Naive B cell (primary cell): ENCODE results near the gene ZNF343. TPM values are rescaled to one million over a fixed set of nuclear protein-coding genes. Genes with fewer than 3 reads are reported as not detected.

Experiments
- ATAC-seq, 2 donors: fragments of 150-1000 bp; cut with Tn5 transposase; 2 replicates each; pipeline ENCODE4 v1.10.0; 2021; ENCODE audit warnings: low read depth in 2 of 2, mild to moderate bottlenecking in 2 of 2, moderate library complexity in 2 of 2
- DNase-seq: peaks from one replicate; pipeline ENCODE4 v3.0.0; 2022
- H3K27ac Mint-ChIP-seq, 6 donors: one replicate each; pipeline ENCODE4 v1.8.0; 2020 to 2022; ENCODE audit warnings: mild to moderate bottlenecking in 6 of 6, mixed read lengths in 6 of 6, moderate library complexity in 5 of 6, inconsistent platforms in 2 of 6
- H3K27me3 Mint-ChIP-seq, 3 donors: one replicate each; pipeline ENCODE4 v1.8.0; 2021 to 2022; ENCODE audit warnings: mixed read lengths in 3 of 3, mild to moderate bottlenecking in 1 of 3
- H3K36me3 Mint-ChIP-seq, 2 donors: one replicate each; pipeline ENCODE4 v1.8.0; 2020 to 2022; ENCODE audit warnings: mixed read lengths in 2 of 2, inconsistent platforms in 1 of 2, mild to moderate bottlenecking in 1 of 2
- H3K4me1 Mint-ChIP-seq, 3 donors: one replicate each; pipeline ENCODE4 v1.8.0; 2020 to 2022; ENCODE audit warnings: mixed read lengths in 3 of 3, inconsistent platforms in 1 of 3, mild to moderate bottlenecking in 1 of 3, moderate library complexity in 1 of 3
- H3K4me3 Mint-ChIP-seq, 8 donors: one replicate each; pipeline ENCODE4 v1.8.0; 2020 to 2022; ENCODE audit warnings: mild to moderate bottlenecking in 8 of 8, mixed read lengths in 8 of 8, moderate library complexity in 8 of 8, inconsistent platforms in 2 of 8
- H3K9me3 Mint-ChIP-seq, 7 donors: one replicate each; pipeline ENCODE4 v1.8.0; 2020 to 2022; ENCODE audit warnings: mixed read lengths in 7 of 7, mild to moderate bottlenecking in 5 of 7, inconsistent platforms in 2 of 7, moderate library complexity in 1 of 7
- polyA plus RNA-seq, 6 donors: library from polyadenylated mRNA; unstranded; fragments of 300-500 nt; fragmentation: Illumina TruSeq; gene quantifications; one replicate each; pipeline ENCODE4 v1.2.3, GENCODE V29; 2021; ENCODE audit warnings: low read depth in 6 of 6

ZNF343 gene
- polyA plus RNA-seq, 6 donors from 2014 or later, result 4.6 to 13.8 (median 7.3) TPM; not detected in 1

- no peak for DNase-seq
- Mint-ChIP-seq H3K27ac (no peak overlapping the region), H3K36me3 (peaks cover 24 to 27% of the 10 kb centered on the region in 2 donors)
These were observed 31.7 kb downstream of the ZNF343 start for GRCh38 chr20:2476742-2477615.

GRCh38 chr20:2475850-2476741 lies 32.6 kb downstream of the ZNF343 start:
- no peak for ATAC-seq
- H3K4me1 Mint-ChIP-seq, result peaks cover 2 to 6% (median 3%) of the 10 kb centered on the region in 3 donors
- no peak for DNase-seq
- peaks cover 0 to 8% (median 6%) of the 10 kb centered on the region in 7 donors for H3K9me3 Mint-ChIP-seq
- H3K4me3 Mint-ChIP-seq, result no peak overlapping the region
- no peak overlapping the region for H3K27ac Mint-ChIP-seq
- no peaks in the 10 kb centered on the region for H3K27me3 Mint-ChIP-seq
- H3K36me3 Mint-ChIP-seq, result peaks cover 18 to 19% of the 10 kb centered on the region in 2 donors

More at GRCh38 chr20:2476742-2477615, 31.7 kb downstream of the ZNF343 start:
- peaks cover 0 to 5% (median 4%) of the 10 kb centered on the region in 3 donors for H3K4me1 Mint-ChIP-seq
- ATAC-seq, result no peak
- no peaks in the 10 kb centered on the region for H3K27me3 Mint-ChIP-seq
- peaks cover 0 to 10% (median 6%) of the 10 kb centered on the region in 7 donors for H3K9me3 Mint-ChIP-seq
- no peak overlapping the region for H3K4me3 Mint-ChIP-seq

GRCh38 chr20:2473516-2473915 lies 35.2 kb downstream of the ZNF343 start:
- H3K27me3 Mint-ChIP-seq, result no peaks in the 10 kb centered on the region
- DNase-seq, result no peak
- peaks cover 18 to 29% (median 23%) of the 10 kb centered on the region in 3 donors for H3K4me1 Mint-ChIP-seq
- peaks cover 0 to 4% (median 0%) of the 10 kb centered on the region in 7 donors for H3K9me3 Mint-ChIP-seq
- H3K4me3 Mint-ChIP-seq, result peak overlapping the region in 1 of 8 donors; percentile 16
- peaks cover 0 to 19% of the 10 kb centered on the region in 2 donors for H3K36me3 Mint-ChIP-seq
- no peak overlapping the region for H3K27ac Mint-ChIP-seq
- no peak for ATAC-seq

- Mint-ChIP-seq H3K36me3 (peaks cover 8 to 26% of the 10 kb centered on the region in 2 donors), H3K27me3 (no peaks in the 10 kb centered on the region), H3K4me1 (peaks cover 32 to 42% (median 42%) of the 10 kb centered on the region in 3 donors), H3K9me3 (peaks cover 0 to 4% (median 0%) of the 10 kb centered on the region in 7 donors), H3K4me3 (peak within 1 kb of the TSS; percentile 98 to 100 (median 100)), H3K27ac (peak within 1 kb of the TSS; percentile 98 to 100 (median 99))
- peak; percentile 90 to 91 for ATAC-seq
- DNase-seq, result peak; percentile 96
These were observed 38.1 kb downstream of the ZNF343 start, which contains the start of gene SNRPB for GRCh38 chr20:2470423-2471193. Gene SNRPB (minus strand): TSS chr20:2470789. CDS start chr20:2470690, 99 bp downstream.

- DNase-seq, result peak; percentile 63
- Mint-ChIP-seq H3K4me1 (peaks cover 33 to 47% (median 46%) of the 10 kb centered on the region in 3 donors), H3K4me3 (peak overlapping the region; percentile 98 to 100 (median 100)), H3K27me3 (no peaks in the 10 kb centered on the region), H3K9me3 (peaks cover 0 to 4% (median 0%) of the 10 kb centered on the region in 7 donors), H3K27ac (peak overlapping the region; percentile 98 to 100 (median 99)), H3K36me3 (peaks cover 13 to 31% of the 10 kb centered on the region in 2 donors)
- peak; percentile 55 to 63 for ATAC-seq
These were observed 38.7 kb downstream of the ZNF343 start for GRCh38 chr20:2469991-2470422.

GRCh38 chr20:2468581-2469407 lies 39.9 kb downstream of the ZNF343 start:
- H3K4me3 Mint-ChIP-seq, result peak overlapping the region in 7 of 8 donors; percentile 16 to 100 (median 100)
- no peak for ATAC-seq
- H3K4me1 Mint-ChIP-seq, result peaks cover 33 to 47% (median 43%) of the 10 kb centered on the region in 3 donors
- no peaks in the 10 kb centered on the region for H3K27me3 Mint-ChIP-seq
- peaks cover 0 to 4% (median 0%) of the 10 kb centered on the region in 7 donors for H3K9me3 Mint-ChIP-seq
- DNase-seq, result no peak
- peak overlapping the region in 2 of 6 donors; percentile 98 to 99 for H3K27ac Mint-ChIP-seq
- H3K36me3 Mint-ChIP-seq, result peaks cover 13 to 31% of the 10 kb centered on the region in 2 donors

GRCh38 chr20:2467412-2467811 lies 41.3 kb downstream of the ZNF343 start:
- H3K4me1 Mint-ChIP-seq, result peaks cover 33 to 47% (median 41%) of the 10 kb centered on the region in 3 donors
- DNase-seq (no peak), ATAC-seq (no peak)
- H3K9me3 Mint-ChIP-seq, result peaks cover 0 to 4% (median 0%) of the 10 kb centered on the region in 7 donors
- peak overlapping the region in 2 of 6 donors; percentile 64 to 84 for H3K27ac Mint-ChIP-seq
- H3K27me3 Mint-ChIP-seq, result no peaks in the 10 kb centered on the region
- H3K36me3 Mint-ChIP-seq, result peaks cover 20 to 39% of the 10 kb centered on the region in 2 donors
- H3K4me3 Mint-ChIP-seq, result peak overlapping the region in 3 of 8 donors; percentile 1 to 98 (median 2)

GRCh38 chr20:2465100-2465499 lies 43.6 kb downstream of the ZNF343 start:
- DNase-seq, result peak; percentile 18
- Mint-ChIP-seq H3K4me3 (no peak overlapping the region), H3K36me3 (peaks cover 30 to 55% of the 10 kb centered on the region in 2 donors), H3K9me3 (no peaks in the 10 kb centered on the region), H3K27me3 (no peaks in the 10 kb centered on the region), H3K27ac (peak overlapping the region in 1 of 6 donors; percentile 57), H3K4me1 (peaks cover 22 to 37% (median 32%) of the 10 kb centered on the region in 3 donors)
- peak; percentile 21 to 29 for ATAC-seq

GRCh38 chr20:2463616-2464365 lies 44.9 kb downstream of the ZNF343 start:
- H3K4me3 Mint-ChIP-seq, result no peak overlapping the region

GRCh38 chr20:2462484-2462883 lies 46.2 kb downstream of the ZNF343 start:
- Mint-ChIP-seq H3K27me3 (no peaks in the 10 kb centered on the region), H3K9me3 (no peaks in the 10 kb centered on the region), H3K4me1 (peaks cover 8 to 14% (median 11%) of the 10 kb centered on the region in 3 donors), H3K27ac (peak overlapping the region in 1 of 6 donors; percentile 66), H3K4me3 (no peak overlapping the region), H3K36me3 (peaks cover 33 to 51% of the 10 kb centered on the region in 2 donors)
- no peak for ATAC-seq
- no peak for DNase-seq

More at GRCh38 chr20:2463616-2464365, 44.9 kb downstream of the ZNF343 start:
- no peaks in the 10 kb centered on the region for H3K27me3 Mint-ChIP-seq
- ATAC-seq, result no peak
- H3K9me3 Mint-ChIP-seq, result no peaks in the 10 kb centered on the region
- H3K27ac Mint-ChIP-seq, result no peak overlapping the region
- peaks cover 33 to 57% of the 10 kb centered on the region in 2 donors for H3K36me3 Mint-ChIP-seq
- peaks cover 16 to 27% (median 20%) of the 10 kb centered on the region in 3 donors for H3K4me1 Mint-ChIP-seq
- no peak for DNase-seq
